IMR-90 (cell line): ENCODE data around the gene ZNF598. TPM values are rescaled to one million over a fixed set of nuclear protein-coding genes. Genes with fewer than 3 reads are reported as not detected.

Experiments used
- ATAC-seq: fragments of 200-7000 bp; cut with Tn5 transposase; 2 replicates; pipeline ENCODE4 v1.9.1; 2020; ENCODE audit warnings: low read depth, mild to moderate bottlenecking, moderate library complexity
- BruUV-seq: library from RNA; stranded (reverse); fragments of 400-500 nt; replicated peaks from 2 replicates; lab custom pipeline; 2021; lab: Mats Ljungman, UMichigan
- CTCF ChIA-PET: fragments of 300-600 bp; formaldehyde crosslinking; extraction: SDS; loops from one replicate; lab custom pipeline; 2021; ENCODE audit warnings: antibody characterized with exemption; lab: Yijun Ruan, JAX
- POLR2A ChIA-PET: fragments of 300-600 bp; sonication (Branson Sonifier 250); formaldehyde crosslinking; loops from one replicate; lab custom pipeline; 2022; ENCODE audit warnings: antibody characterized with exemption; ENCODE audit not compliant: unreplicated experiment; lab: Charles Lee
- DNase-seq: peaks from one replicate; pipeline ENCODE4 v3.0.0; 2013
- H2AFZ ChIP-seq: replicated peaks from 2 replicates; pipeline ENCODE3; 2013; ENCODE audit warnings: low read length, mild to moderate bottlenecking; ENCODE audit not compliant: poor library complexity
- H2AK5ac ChIP-seq: 2 replicates; pipeline ENCODE4 v1.6.1; 2013; ENCODE audit warnings: low read depth, low read length, inconsistent platforms
- H2AK9ac ChIP-seq: replicated peaks from 2 replicates; pipeline ENCODE3; 2013; ENCODE audit warnings: mild to moderate bottlenecking, low read depth, low read length, moderate library complexity; ENCODE audit not compliant: poor library complexity
- H2BK120ac ChIP-seq: 2 replicates; pipeline ENCODE4 v1.6.1; 2013; ENCODE audit warnings: low read depth, low read length, inconsistent platforms
- H2BK15ac ChIP-seq: 3 replicates; pipeline ENCODE4 v1.6.1; 2013; ENCODE audit warnings: low read depth, low read length, inconsistent platforms
- H2BK20ac ChIP-seq: 2 replicates; pipeline ENCODE4 v1.6.1; 2013; ENCODE audit warnings: low read depth, mild to moderate bottlenecking, inconsistent platforms, low read length, moderate library complexity
- H2BK5ac ChIP-seq: 2 replicates; pipeline ENCODE4 v1.6.1; 2013; ENCODE audit warnings: mild to moderate bottlenecking, low read depth, low read length, inconsistent platforms; ENCODE audit not compliant: poor library complexity, severe bottlenecking
- H3K14ac ChIP-seq: replicated peaks from 2 replicates; pipeline ENCODE4 v1.6.1; 2013; ENCODE audit warnings: low read depth, low read length, inconsistent platforms
- H3K18ac ChIP-seq: 2 replicates; pipeline ENCODE4 v1.6.1; 2013; ENCODE audit warnings: low read depth, low read length, control low read depth
- H3K23ac ChIP-seq: 2 replicates; pipeline ENCODE4 v1.6.1; 2013; ENCODE audit warnings: low read depth, low read length, inconsistent platforms
- H3K27ac ChIP-seq: 2 replicates; pipeline ENCODE4 v1.5.1; 2013; ENCODE audit warnings: mild to moderate bottlenecking, control low read depth, low read length; ENCODE audit not compliant: insufficient read depth
- H3K27me3 ChIP-seq: 2 replicates; pipeline ENCODE4 v1.6.1; 2013; ENCODE audit warnings: low read length; ENCODE audit not compliant: control insufficient read depth, insufficient read depth
- H3K36me3 ChIP-seq: 2 replicates; pipeline ENCODE4 v1.6.1; 2013; ENCODE audit warnings: low read length, mixed read lengths; ENCODE audit not compliant: control insufficient read depth, insufficient read depth
- H3K4ac ChIP-seq: 2 replicates; pipeline ENCODE4 v1.6.1; 2013; ENCODE audit warnings: low read depth, low read length, inconsistent platforms
- H3K4me1 ChIP-seq: 2 replicates; pipeline ENCODE4 v1.6.1; 2013; ENCODE audit warnings: low read length, mixed read lengths; ENCODE audit not compliant: control insufficient read depth, insufficient read depth
- H3K4me2 ChIP-seq: 2 replicates; pipeline ENCODE4 v1.6.1; 2013; ENCODE audit warnings: low read depth, mild to moderate bottlenecking, control low read depth, low read length, moderate library complexity
- H3K4me3 ChIP-seq: 2 replicates; pipeline ENCODE4 v1.5.1; 2013; ENCODE audit warnings: low read depth, mild to moderate bottlenecking, control low read depth, low read length, moderate library complexity; ENCODE audit not compliant: insufficient read depth
- H3K56ac ChIP-seq: 2 replicates; pipeline ENCODE4 v1.6.1; 2013; ENCODE audit warnings: low read length, inconsistent platforms; ENCODE audit not compliant: insufficient read depth; ENCODE audit errors: extremely low read depth
- H3K79me1 ChIP-seq, 2 experiments: 2 replicates each; pipeline ENCODE4 v1.6.1; 2013; ENCODE audit warnings: low read length in 2 of 2, inconsistent platforms in 1 of 2, low read depth in 1 of 2
- H3K9ac ChIP-seq: 2 replicates; pipeline ENCODE4 v1.6.1; 2013; ENCODE audit warnings: low read depth, low read length, control low read depth
- H3K9me1 ChIP-seq: 2 replicates; pipeline ENCODE4 v1.6.1; 2013; ENCODE audit warnings: low read length, inconsistent platforms; ENCODE audit not compliant: insufficient read depth
- H3K9me3 ChIP-seq: 2 replicates; pipeline ENCODE4 v1.6.1; 2013; ENCODE audit warnings: low read length; ENCODE audit not compliant: control insufficient read depth, insufficient read depth
- H4K20me1 ChIP-seq: 2 replicates; pipeline ENCODE4 v1.6.1; 2013; ENCODE audit warnings: low read length, inconsistent platforms; ENCODE audit not compliant: insufficient read depth
- H4K5ac ChIP-seq: 2 replicates; pipeline ENCODE4 v1.6.1; 2013; ENCODE audit warnings: mild to moderate bottlenecking, low read depth, low read length, control low read depth
- H4K8ac ChIP-seq, 2 experiments: 2 replicates each; pipeline ENCODE4 v1.6.1; 2013; ENCODE audit warnings: low read depth in 2 of 2, low read length in 2 of 2, control low read depth in 1 of 2, inconsistent platforms in 1 of 2
- H4K91ac ChIP-seq: 2 replicates; pipeline ENCODE4 v1.6.1; 2013; ENCODE audit warnings: low read depth, low read length, inconsistent platforms; ENCODE audit not compliant: insufficient read depth
- BHLHE40 ChIP-seq: fragments of 150-350 bp; IDR thresholded peaks from 2 replicates; pipeline ENCODE4 v1.6.1; 2016; ENCODE audit warnings: mild to moderate bottlenecking, low read depth, low read length
- CEBPB ChIP-seq: IDR thresholded peaks from 2 replicates; pipeline ENCODE4 v1.6.1; 2012; ENCODE audit warnings: low read depth, low read length, improper control_type of control experiment
- ELK1 ChIP-seq: fragments of 150-350 bp; IDR thresholded peaks from 2 replicates; pipeline ENCODE4 v1.6.1; 2016; ENCODE audit warnings: low read depth, mild to moderate bottlenecking, low read length, moderate library complexity, borderline replicate concordance
- FOS ChIP-seq: fragments of 150-350 bp; IDR thresholded peaks from 2 replicates; pipeline ENCODE4 v1.6.1; 2016; ENCODE audit warnings: low read depth, low read length
- MAFK ChIP-seq: IDR thresholded peaks from 2 replicates; pipeline ENCODE4 v1.6.1; 2012; ENCODE audit warnings: low read depth, low read length, improper control_type of control experiment
- MAZ ChIP-seq: IDR thresholded peaks from 2 replicates; pipeline ENCODE4 v1.6.1; 2012; ENCODE audit warnings: low read depth, mild to moderate bottlenecking, low read length, improper control_type of control experiment, moderate library complexity, borderline replicate concordance
- MXI1 ChIP-seq: IDR thresholded peaks from 2 replicates; pipeline ENCODE4 v1.6.1; 2012; ENCODE audit warnings: low read depth, mild to moderate bottlenecking, low read length, moderate library complexity, borderline replicate concordance
- NFE2L2 ChIP-seq: fragments of 150-350 bp; IDR thresholded peaks from 2 replicates; pipeline ENCODE4 v1.6.1; 2016; ENCODE audit warnings: low read depth, mild to moderate bottlenecking, low read length
- RAD21 ChIP-seq: IDR thresholded peaks from 2 replicates; pipeline ENCODE4 v1.6.1; 2012; ENCODE audit warnings: low read length, improper control_type of control experiment
- RCOR1 ChIP-seq: IDR thresholded peaks from 2 replicates; pipeline ENCODE4 v1.6.1; 2012; ENCODE audit warnings: mild to moderate bottlenecking, low read length, improper control_type of control experiment; ENCODE audit not compliant: insufficient replicate concordance
- RFX5 ChIP-seq: IDR thresholded peaks from 2 replicates; pipeline ENCODE4 v1.8.0; 2012; ENCODE audit warnings: low read depth, mild to moderate bottlenecking, low read length, moderate library complexity
- SMC3 ChIP-seq: fragments of 150-350 bp; IDR thresholded peaks from 2 replicates; pipeline ENCODE4 v1.6.1; 2016; ENCODE audit warnings: low read depth, mild to moderate bottlenecking, antibody characterized with exemption, low read length, moderate library complexity
- USF2 ChIP-seq: fragments of 150-350 bp; IDR thresholded peaks from 2 replicates; pipeline ENCODE4 v1.6.1; 2017; ENCODE audit warnings: mild to moderate bottlenecking, antibody characterized with exemption, low read length, low read depth
- WGBS, 2 experiments: methylation state at CpG; one replicate each; pipeline versions ENCODE4 v1.1.5 to v1.1.7; 2013; ENCODE audit warnings: missing lambda C conversion rate in 2 of 2; ENCODE audit not compliant: insufficient read length in 1 of 2; ENCODE audit errors: extremely low coverage in 2 of 2; 5-methylcytosine and 5-hydroxymethylcytosine counted together
- dilution Hi-C: fragments of 300-500 bp; cut with HindIII; formaldehyde crosslinking; loops from one replicate; pipeline ENCODE4 v1.14.3; 2018; ENCODE audit warnings: low sequenced_read_pairs; ENCODE audit not compliant: unreplicated experiment
- in situ Hi-C: fragments of 300-500 bp; cut with MboI; formaldehyde crosslinking; loops from 3 replicates; pipeline ENCODE4 v1.14.3; 2019; ENCODE audit warnings: low sequenced_read_pairs, inconsistent platforms, mixed read lengths
- intact Hi-C: fragments of 100-400 bp; cut with micrococcal nuclease; formaldehyde crosslinking; loops from 2 replicates; pipeline ENCODE4 v1.10.0; 2022
- polyA plus RNA-seq, 3 experiments: library from polyadenylated mRNA; depleted of rRNA; stranded (reverse); fragments of >200 nt; gene quantifications; 2 replicates each; pipeline ENCODE4 v1.2.3, GENCODE V29; 2012; ENCODE audit warnings: low replicate concordance in 1 of 3
- total RNA-seq: library from RNA; depleted of rRNA; stranded (reverse); fragments of >200 nt; gene quantifications from 2 replicates; pipeline ENCODE4 v1.2.3, GENCODE V29; 2012
- TF ChIP-seq, protein P1 (sequence below): conservative IDR thresholded peaks from 2 replicates; pipeline ENCODE4 v1.5.1; 2012; ENCODE audit warnings: mild to moderate bottlenecking, low read depth, low read length, improper control_type of control experiment

ZNF598 gene
- total and polyA plus RNA-seq, 2 of the 4 experiments (the other 2 are of a cell fraction) = 3.4 to 36.4 TPM

DNA sequence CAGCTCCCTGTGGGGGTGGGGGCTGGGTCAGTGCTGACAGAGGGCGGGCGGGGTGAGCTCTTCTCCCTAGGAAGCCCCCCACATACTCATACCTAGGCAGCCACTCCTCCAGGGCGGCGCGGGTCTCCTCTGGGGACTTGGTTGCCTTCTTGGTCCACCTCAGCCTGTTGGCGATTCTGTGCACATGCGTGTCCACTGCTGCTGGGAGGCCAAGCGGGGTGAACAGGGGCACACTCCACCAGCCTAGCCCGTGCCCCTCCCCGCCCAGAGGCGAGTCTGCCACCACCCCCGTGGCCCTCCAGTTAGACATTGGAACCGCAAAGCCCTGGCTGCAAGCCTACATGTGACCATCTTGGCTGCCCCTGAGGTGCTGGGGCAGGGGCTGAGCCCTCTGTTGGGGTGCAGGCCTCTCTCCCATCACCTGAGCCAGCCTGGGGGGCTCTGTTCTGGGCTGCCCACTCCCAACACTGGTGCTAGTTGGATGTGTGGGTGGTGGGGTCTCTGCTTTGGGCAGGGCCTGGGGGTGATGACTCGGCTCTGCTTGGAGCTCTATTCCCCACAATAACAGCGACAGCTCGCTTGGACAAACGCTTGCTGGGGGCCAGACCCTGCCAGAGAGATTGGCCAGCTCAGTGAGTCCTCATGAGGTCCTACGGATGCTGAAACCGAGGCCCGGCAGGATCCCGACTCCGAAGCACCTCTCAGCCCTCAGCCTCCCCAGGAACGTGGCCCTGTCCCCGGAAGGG is 30.6 kb upstream of the ZNF598 start:
- Histone ChIP-seq H3K9me1 (peaks cover 15% of the 10 kb centered on the region), H3K18ac (peak overlapping the region; percentile 60), H3K36me3 (peaks cover 33% of the 10 kb centered on the region; the same call in 1 of the 2 replicates), H2AFZ (no peak overlapping the region), H3K4me1 (peaks cover 52% of the 10 kb centered on the region), H2BK5ac (peak overlapping the region; percentile 96), H4K20me1 (no peaks in the 10 kb centered on the region; the same call in 1 of the 2 replicates), H3K9me3 (no peaks in the 10 kb centered on the region), H3K27me3 (no peaks in the 10 kb centered on the region), H2BK120ac (peak overlapping the region; percentile 90), H3K4me3 (no peak overlapping the region), H3K4me2 (no peak overlapping the region), H3K56ac (no peak overlapping the region), H4K91ac (peak overlapping the region; percentile 100), H3K14ac (peak overlapping the region; percentile 60), H4K8ac (peak overlapping the region; percentile 48 to 81), H2AK5ac (peak overlapping the region; percentile 90), H3K9ac (peak overlapping the region; percentile 18), H3K79me1 (peaks cover 10 to 47% of the 10 kb centered on the region in 2 experiments; a peak in 3 of 4 replicates), H3K4ac (peak overlapping the region; percentile 96), H2BK20ac (peak overlapping the region; percentile 47), H3K27ac (peak overlapping the region; percentile 90), H4K5ac (peak overlapping the region; percentile 67), H3K23ac (no peak overlapping the region), H2AK9ac (peak overlapping the region; percentile 99), H2BK15ac (peak overlapping the region; percentile 24; the same call in 1 of the 3 replicates)
- ChIA-PET CTCF (interaction anchor here (0.9 kb wide), 1 partner anchor 18 kb away, joined by 3 read pairs; no protein-coding TSS in a partner anchor), POLR2A (no interaction called here)
- in situ Hi-C loops = no loop called here
- intact Hi-C loops = no loop called here
- ATAC-seq (peak; percentile 1; the same call in 1 of the 2 replicates), DNase-seq (no peak)
- dilution Hi-C loops = no loop called here
- WGBS, 2 experiments = 80% methylated on average over 10 of the region's 24 CpGs; no CpG with 5 or more reads in 1 of the 2 experiments
- BruUV-seq = no TSS peak
- TF ChIP-seq SMC3 (no peak), BHLHE40 (no peak), MAZ (no peak), RCOR1 (no peak), MAFK (no peak), ELK1 (no peak), FOS (no peak), MXI1 (no peak), NFE2L2 (no peak), CEBPB (no peak), RAD21 (no peak), USF2 (no peak), RFX5 (no peak)
- TF ChIP-seq, protein P1, sequence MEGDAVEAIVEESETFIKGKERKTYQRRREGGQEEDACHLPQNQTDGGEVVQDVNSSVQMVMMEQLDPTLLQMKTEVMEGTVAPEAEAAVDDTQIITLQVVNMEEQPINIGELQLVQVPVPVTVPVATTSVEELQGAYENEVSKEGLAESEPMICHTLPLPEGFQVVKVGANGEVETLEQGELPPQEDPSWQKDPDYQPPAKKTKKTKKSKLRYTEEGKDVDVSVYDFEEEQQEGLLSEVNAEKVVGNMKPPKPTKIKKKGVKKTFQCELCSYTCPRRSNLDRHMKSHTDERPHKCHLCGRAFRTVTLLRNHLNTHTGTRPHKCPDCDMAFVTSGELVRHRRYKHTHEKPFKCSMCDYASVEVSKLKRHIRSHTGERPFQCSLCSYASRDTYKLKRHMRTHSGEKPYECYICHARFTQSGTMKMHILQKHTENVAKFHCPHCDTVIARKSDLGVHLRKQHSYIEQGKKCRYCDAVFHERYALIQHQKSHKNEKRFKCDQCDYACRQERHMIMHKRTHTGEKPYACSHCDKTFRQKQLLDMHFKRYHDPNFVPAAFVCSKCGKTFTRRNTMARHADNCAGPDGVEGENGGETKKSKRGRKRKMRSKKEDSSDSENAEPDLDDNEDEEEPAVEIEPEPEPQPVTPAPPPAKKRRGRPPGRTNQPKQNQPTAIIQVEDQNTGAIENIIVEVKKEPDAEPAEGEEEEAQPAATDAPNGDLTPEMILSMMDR = no peak
